Panc1 (cell line): Measurements from ENCODE around the gene MAST4. TPM values are rescaled to one million over a fixed set of nuclear protein-coding genes. Genes with fewer than 3 reads are reported as not detected.

Source experiments
- ATAC-seq: fragments of 200-7000 bp; cut with Tn5 transposase; 2 replicates; pipeline ENCODE4 v1.9.1; 2020; ENCODE audit warnings: mild to moderate bottlenecking, moderate library complexity
- BruUV-seq: library from RNA; stranded (reverse); fragments of 400-500 nt; replicated peaks from 2 replicates; lab custom pipeline; 2021; lab: Mats Ljungman, UMichigan
- CTCF ChIA-PET: fragments of 300-600 bp; sonication (Branson Sonifier 250); formaldehyde crosslinking; loops from one replicate; lab custom pipeline; 2022; ENCODE audit warnings: antibody characterized with exemption; lab: Charles Lee
- POLR2A ChIA-PET: fragments of 300-600 bp; sonication (Branson Sonifier 250); formaldehyde crosslinking; loops from one replicate; lab custom pipeline; 2022; ENCODE audit warnings: antibody characterized with exemption; lab: Charles Lee
- DNase-seq: peaks from one replicate; pipeline ENCODE4 v3.0.0-alpha.2; 2010; ENCODE audit warnings: low read depth, low spot score
- H3K27ac ChIP-seq: 2 replicates; pipeline ENCODE4 v1.5.1; 2011; ENCODE audit warnings: mild to moderate bottlenecking, low read length, inconsistent platforms
- H3K27me3 ChIP-seq: fragments of 200-500 bp; sonication (Bioruptor generic); 2 replicates; pipeline ENCODE4 v1.6.0; 2014; ENCODE audit warnings: low read length, inconsistent platforms; ENCODE audit not compliant: control insufficient read depth, insufficient read depth
- H3K36me3 ChIP-seq: fragments of 200-500 bp; sonication (Bioruptor generic); 2 replicates; pipeline ENCODE4 v1.5.1; 2014; ENCODE audit warnings: inconsistent platforms, mild to moderate bottlenecking, low read length, moderate library complexity; ENCODE audit not compliant: control insufficient read depth, insufficient read depth
- H3K4me1 ChIP-seq: 2 replicates; pipeline ENCODE4 v1.5.1; 2011; ENCODE audit warnings: inconsistent platforms, mild to moderate bottlenecking, low read length, moderate library complexity; ENCODE audit not compliant: control insufficient read depth, insufficient read depth
- H3K4me3 ChIP-seq, 2 experiments: 2 replicates each; pipeline ENCODE4 v1.5.1; 2011 to 2012; ENCODE audit warnings: low read depth in 2 of 2, low read length in 2 of 2, mild to moderate bottlenecking in 2 of 2, inconsistent platforms in 1 of 2, moderate library complexity in 1 of 2
- H3K9me3 ChIP-seq: fragments of 200-500 bp; sonication (Bioruptor generic); 2 replicates; pipeline ENCODE4 v1.5.1; 2014; ENCODE audit warnings: low read depth, mild to moderate bottlenecking, inconsistent platforms, low read length, moderate library complexity; ENCODE audit not compliant: control insufficient read depth, insufficient read depth
- POLR2AphosphoS5 ChIP-seq: IDR thresholded peaks from 2 replicates; pipeline ENCODE4 v1.6.1; 2012; ENCODE audit warnings: mild to moderate bottlenecking, low read depth, low read length, moderate library complexity
- SIN3A ChIP-seq: IDR thresholded peaks from 2 replicates; pipeline ENCODE4 v1.6.1; 2012; ENCODE audit warnings: low read depth, mild to moderate bottlenecking, low read length, moderate library complexity, borderline replicate concordance; ENCODE audit not compliant: insufficient read depth
- TCF7L2 ChIP-seq: IDR thresholded peaks from 2 replicates; pipeline ENCODE4 v1.6.1; 2011; ENCODE audit warnings: mild to moderate bottlenecking, low read depth, low read length, inconsistent platforms
- in situ Hi-C: cut with HindIII; loops from 2 replicates; pipeline ENCODE4 v1.10.0; 2016; ENCODE audit warnings: low sequenced_read_pairs, low pct_unique_long_range_greater_than_20kb
- intact Hi-C: fragments of 100-400 bp; cut with micrococcal nuclease; formaldehyde crosslinking; loops from one replicate; pipeline ENCODE4 v1.10.0; 2022; ENCODE audit not compliant: unreplicated experiment
- total RNA-seq: library from RNA; stranded (reverse); gene quantifications from one replicate; pipeline ENCODE4 v1.2.1, GENCODE V29; 2021; ENCODE audit not compliant: unreplicated experiment
- TF ChIP-seq, protein P1 (sequence below): fragments of 450-650 bp; IDR thresholded peaks from 2 replicates; pipeline ENCODE4 v1.5.1; 2017; ENCODE audit warnings: mild to moderate bottlenecking
- TF ChIP-seq, protein P2 (sequence below), 2 experiments: IDR thresholded peaks; 2 replicates each; pipeline ENCODE4 v1.6.1; 2011 to 2012; ENCODE audit warnings: low read depth in 2 of 2, control low read depth in 1 of 2, low read length in 1 of 2, mild to moderate bottlenecking in 1 of 2, moderate library complexity in 1 of 2; ENCODE audit not compliant: insufficient read depth in 1 of 2

Gene MAST4
- total RNA-seq, 1 experiment from 2014 or later: 1.8 TPM

GRCh38 chr5:67139030-67139429 lies 542.8 kb downstream of the MAST4 start:
- H3K36me3 ChIP-seq: no peaks in the 10 kb centered on the region
- no peaks in the 10 kb centered on the region for H3K4me1 ChIP-seq
- in situ Hi-C loops: no loop called here
- ChIA-PET CTCF (no interaction called here), POLR2A (no interaction called here)
- intact Hi-C loops: no loop called here
- BruUV-seq: no TSS peak
- no peak overlapping the region for H3K4me3 ChIP-seq
- no peaks in the 10 kb centered on the region for H3K9me3 ChIP-seq
- TF ChIP-seq TCF7L2: no peak
- no peaks in the 10 kb centered on the region for H3K27me3 ChIP-seq
- no peak for ATAC-seq
- no peak for DNase-seq
- no peak overlapping the region for H3K27ac ChIP-seq

- DNase-seq: no peak
- no peaks in the 10 kb centered on the region for H3K36me3 ChIP-seq
- TF ChIP-seq, protein P1, sequence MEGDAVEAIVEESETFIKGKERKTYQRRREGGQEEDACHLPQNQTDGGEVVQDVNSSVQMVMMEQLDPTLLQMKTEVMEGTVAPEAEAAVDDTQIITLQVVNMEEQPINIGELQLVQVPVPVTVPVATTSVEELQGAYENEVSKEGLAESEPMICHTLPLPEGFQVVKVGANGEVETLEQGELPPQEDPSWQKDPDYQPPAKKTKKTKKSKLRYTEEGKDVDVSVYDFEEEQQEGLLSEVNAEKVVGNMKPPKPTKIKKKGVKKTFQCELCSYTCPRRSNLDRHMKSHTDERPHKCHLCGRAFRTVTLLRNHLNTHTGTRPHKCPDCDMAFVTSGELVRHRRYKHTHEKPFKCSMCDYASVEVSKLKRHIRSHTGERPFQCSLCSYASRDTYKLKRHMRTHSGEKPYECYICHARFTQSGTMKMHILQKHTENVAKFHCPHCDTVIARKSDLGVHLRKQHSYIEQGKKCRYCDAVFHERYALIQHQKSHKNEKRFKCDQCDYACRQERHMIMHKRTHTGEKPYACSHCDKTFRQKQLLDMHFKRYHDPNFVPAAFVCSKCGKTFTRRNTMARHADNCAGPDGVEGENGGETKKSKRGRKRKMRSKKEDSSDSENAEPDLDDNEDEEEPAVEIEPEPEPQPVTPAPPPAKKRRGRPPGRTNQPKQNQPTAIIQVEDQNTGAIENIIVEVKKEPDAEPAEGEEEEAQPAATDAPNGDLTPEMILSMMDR: no peak
- no peak for TF ChIP-seq TCF7L2
- TF ChIP-seq, protein P2, sequence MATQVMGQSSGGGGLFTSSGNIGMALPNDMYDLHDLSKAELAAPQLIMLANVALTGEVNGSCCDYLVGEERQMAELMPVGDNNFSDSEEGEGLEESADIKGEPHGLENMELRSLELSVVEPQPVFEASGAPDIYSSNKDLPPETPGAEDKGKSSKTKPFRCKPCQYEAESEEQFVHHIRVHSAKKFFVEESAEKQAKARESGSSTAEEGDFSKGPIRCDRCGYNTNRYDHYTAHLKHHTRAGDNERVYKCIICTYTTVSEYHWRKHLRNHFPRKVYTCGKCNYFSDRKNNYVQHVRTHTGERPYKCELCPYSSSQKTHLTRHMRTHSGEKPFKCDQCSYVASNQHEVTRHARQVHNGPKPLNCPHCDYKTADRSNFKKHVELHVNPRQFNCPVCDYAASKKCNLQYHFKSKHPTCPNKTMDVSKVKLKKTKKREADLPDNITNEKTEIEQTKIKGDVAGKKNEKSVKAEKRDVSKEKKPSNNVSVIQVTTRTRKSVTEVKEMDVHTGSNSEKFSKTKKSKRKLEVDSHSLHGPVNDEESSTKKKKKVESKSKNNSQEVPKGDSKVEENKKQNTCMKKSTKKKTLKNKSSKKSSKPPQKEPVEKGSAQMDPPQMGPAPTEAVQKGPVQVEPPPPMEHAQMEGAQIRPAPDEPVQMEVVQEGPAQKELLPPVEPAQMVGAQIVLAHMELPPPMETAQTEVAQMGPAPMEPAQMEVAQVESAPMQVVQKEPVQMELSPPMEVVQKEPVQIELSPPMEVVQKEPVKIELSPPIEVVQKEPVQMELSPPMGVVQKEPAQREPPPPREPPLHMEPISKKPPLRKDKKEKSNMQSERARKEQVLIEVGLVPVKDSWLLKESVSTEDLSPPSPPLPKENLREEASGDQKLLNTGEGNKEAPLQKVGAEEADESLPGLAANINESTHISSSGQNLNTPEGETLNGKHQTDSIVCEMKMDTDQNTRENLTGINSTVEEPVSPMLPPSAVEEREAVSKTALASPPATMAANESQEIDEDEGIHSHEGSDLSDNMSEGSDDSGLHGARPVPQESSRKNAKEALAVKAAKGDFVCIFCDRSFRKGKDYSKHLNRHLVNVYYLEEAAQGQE (IDR thresholded peaks at IDR 0.05; ENCODE audit: insufficient read depth in 1 of 2, low read depth in 2 of 2, low read length in 1 of 2): no peak
- TF ChIP-seq SIN3A: no peak
- TF ChIP-seq POLR2AphosphoS5: no peak
- in situ Hi-C loops: no loop called here
- no peak overlapping the region for H3K4me3 ChIP-seq
- H3K27me3 ChIP-seq: no peaks in the 10 kb centered on the region
- BruUV-seq: no TSS peak
- H3K27ac ChIP-seq: no peak overlapping the region
- intact Hi-C loops: loop anchor here (10.0 kb wide), 1 partner anchor 256 kb away; no protein-coding TSS in a partner anchor
- no peak for ATAC-seq
- no peaks in the 10 kb centered on the region for H3K4me1 ChIP-seq
- CTCF ChIA-PET: no interaction called here
- no peaks in the 10 kb centered on the region for H3K9me3 ChIP-seq
- POLR2A ChIA-PET: no interaction called here
Measured at GRCh38 chr5:67140413-67140812, 544.2 kb downstream of the MAST4 start.

GRCh38 chr5:67141644-67142043 lies 545.5 kb downstream of the MAST4 start:
- Histone ChIP-seq H3K4me3 (no peak overlapping the region), H3K4me1 (no peaks in the 10 kb centered on the region), H3K27ac (no peak overlapping the region), H3K9me3 (no peaks in the 10 kb centered on the region), H3K27me3 (no peaks in the 10 kb centered on the region), H3K36me3 (no peaks in the 10 kb centered on the region)
- DNase-seq (no peak), ATAC-seq (no peak)
- ChIA-PET POLR2A (no interaction called here), CTCF (no interaction called here)
- intact Hi-C loops (loop anchor here (10.0 kb wide), 1 partner anchor 257 kb away; no protein-coding TSS in a partner anchor), in situ Hi-C loops (no loop called here)
- TF ChIP-seq, protein P1: no peak
- TF ChIP-seq SIN3A (no peak), POLR2AphosphoS5 (no peak), TCF7L2 (no peak)
- TF ChIP-seq, protein P2 (IDR thresholded peaks at IDR 0.05; ENCODE audit: insufficient read depth in 1 of 2, low read depth in 2 of 2, low read length in 1 of 2): no peak
- no TSS peak for BruUV-seq
